Kidney (tissue), 14 donors: ENCODE data around the gene SETD1B. TPM values are rescaled to one million over a fixed set of nuclear protein-coding genes. Genes with fewer than 3 reads are reported as not detected.

Experiments used
- DNase-seq, 5 donors: peaks; one replicate each; pipeline ENCODE4 v3.0.0-alpha.2; 2013 to 2020
- FAIRE-seq: peaks from 2 replicates; lab custom pipeline; 2012; peaks lifted over from hg19 to GRCh38; lab: Jason Lieb, UNC
- H3K27ac ChIP-seq, 2 donors: one replicate each; pipeline ENCODE4 v1.7.0; 2013; ENCODE audit warnings: low read depth in 2 of 2, low read length in 2 of 2, inconsistent platforms in 1 of 2
- H3K27me3 ChIP-seq: one replicate; pipeline ENCODE4 v1.7.1; 2013; ENCODE audit warnings: low read length, inconsistent platforms; ENCODE audit not compliant: control insufficient read depth, insufficient read depth
- H3K36me3 ChIP-seq, 3 donors: one replicate each; pipeline versions ENCODE4 v1.7.0 to v1.7.1; 2013; ENCODE audit warnings: low read length in 3 of 3, control low read depth in 1 of 3, inconsistent platforms in 1 of 3; ENCODE audit not compliant: insufficient read depth in 3 of 3, control insufficient read depth in 2 of 3
- H3K4me1 ChIP-seq, 3 donors: one replicate each; pipeline versions ENCODE4 v1.7.0 to v1.7.1; 2013; ENCODE audit warnings: low read length in 3 of 3, inconsistent platforms in 1 of 3, low read depth in 1 of 3; ENCODE audit not compliant: control insufficient read depth in 2 of 3, insufficient read depth in 2 of 3
- H3K4me3 ChIP-seq, 3 donors: one replicate each; pipeline versions ENCODE4 v1.7.0 to v1.8.1; 2013; ENCODE audit warnings: low read length in 3 of 3, control low read depth in 1 of 3, inconsistent platforms in 1 of 3
- H3K9ac ChIP-seq, 3 donors: one replicate each; pipeline versions ENCODE4 v1.7.0 to v1.7.1; 2013; ENCODE audit warnings: low read length in 3 of 3, control low read depth in 1 of 3, inconsistent platforms in 1 of 3
- H3K9me3 ChIP-seq, 3 donors: one replicate each; pipeline versions ENCODE4 v1.7.0 to v1.7.1; 2013; ENCODE audit warnings: low read length in 3 of 3, control low read depth in 1 of 3, inconsistent platforms in 1 of 3; ENCODE audit not compliant: control insufficient read depth in 2 of 3, insufficient read depth in 1 of 3
- CTCF ChIP-seq: IDR thresholded peaks from 3 replicates; pipeline ENCODE4 v1.5.1; 2012; ENCODE audit warnings: mild to moderate bottlenecking, moderate library complexity, borderline replicate concordance; ENCODE audit not compliant: insufficient read depth; ENCODE audit errors: extremely low read depth
- intact Hi-C: fragments of 100-400 bp; cut with DNase I; formaldehyde crosslinking; loops from one replicate; pipeline ENCODE4 v1.11.1; 2022
- polyA plus RNA-seq: library from polyadenylated mRNA; stranded (reverse); fragments of 350-450 nt; fragmentation: Illumina TruSeq; extraction: RNeasy Lipid Tissue Mini Kit (QIAGEN cat#74804); gene quantifications from one replicate; pipeline ENCODE4 v1.2.3, GENCODE V29; 2014; ENCODE audit warnings: low read depth, low replicate concordance; ENCODE audit not compliant: insufficient read depth
- total RNA-seq: library from RNA; stranded (reverse); fragmentation: NEBNext Ultra II Directional; extraction: Animal tissue kit (Norgen Biotek cat#: 25700); gene quantifications from one replicate; pipeline ENCODE4 v1.2.1, GENCODE V29; 2021
- donor health status: control.
- donor health status: control.
- donor health status: control.
- donor health status: control.
- donor health status: control.
- donor health status: DM: yes; HTN: yes; CAD: no.
- donor health status: Normal renal cell carcinoma (clear cell type).

Gene SETD1B
- total and polyA plus RNA-seq, 2 donors from 2014 or later = 3.5 to 34.5 TPM

GRCh38 chr12:121787063-121788025 is 16.5 kb upstream of the SETD1B start:
- peaks cover 0 to 13% (median 5%) of the 10 kb centered on the region in 3 donors for H3K4me1 ChIP-seq
- TF ChIP-seq CTCF = no peak
- FAIRE-seq (no peak), DNase-seq (peak in 2 of 5 donors; percentile 41 to 91)
- H3K4me3 ChIP-seq = no peak overlapping the region
- intact Hi-C loops = no loop called here
- H3K36me3 ChIP-seq = no peaks in the 10 kb centered on the region
- H3K9me3 ChIP-seq = no peaks in the 10 kb centered on the region
- peak overlapping the region; percentile 25 to 52 for H3K27ac ChIP-seq
- no peak overlapping the region for H3K9ac ChIP-seq
- H3K27me3 ChIP-seq = no peaks in the 10 kb centered on the region

GRCh38 chr12:121788176-121788818 is 15.5 kb upstream of the SETD1B start:
- H3K9me3 ChIP-seq = no peaks in the 10 kb centered on the region

GRCh38 chr12:121789233-121789781 is 14.5 kb upstream of the SETD1B start:
- FAIRE-seq (no peak), DNase-seq (peak in 3 of 5 donors; percentile 66 to 81 (median 77))
- no peaks in the 10 kb centered on the region for H3K9me3 ChIP-seq
- H3K36me3 ChIP-seq = no peaks in the 10 kb centered on the region
- peaks cover 0 to 21% (median 5%) of the 10 kb centered on the region in 3 donors for H3K4me1 ChIP-seq
- peak overlapping the region; percentile 51 to 72 for H3K27ac ChIP-seq
- H3K4me3 ChIP-seq = no peak overlapping the region
- H3K9ac ChIP-seq = no peak overlapping the region
- intact Hi-C loops = no loop called here
- no peak for TF ChIP-seq CTCF
- no peaks in the 10 kb centered on the region for H3K27me3 ChIP-seq

More at GRCh38 chr12:121788176-121788818, 15.5 kb upstream of the SETD1B start:
- H3K4me1 ChIP-seq = peaks cover 0 to 16% (median 5%) of the 10 kb centered on the region in 3 donors
- DNase-seq (peak in 1 of 5 donors; percentile 46), FAIRE-seq (no peak)
- intact Hi-C loops = no loop called here
- no peaks in the 10 kb centered on the region for H3K27me3 ChIP-seq
- H3K4me3 ChIP-seq = no peak overlapping the region
- H3K27ac ChIP-seq = peak overlapping the region in 1 of 2 donors; percentile 72
- no peaks in the 10 kb centered on the region for H3K36me3 ChIP-seq
- H3K9ac ChIP-seq = peak overlapping the region in 1 of 3 donors; percentile 40
- no peak for TF ChIP-seq CTCF
